NCI-H345 treated with DMSO at 0.1 percent for 48 hours (cell line): Measurements from ENCODE around the gene ADARB1.
A peak's percentile ranks its signal among the peaks of the same experiment; 100 is the strongest.
"Not testable (repeated sequence)": the region's sequence is repeated elsewhere in the genome, so short reads cannot be mapped to it uniquely, and the experiment has no call there.

Experiments
- DNase-seq: peaks from one replicate; lab custom pipeline; 2025; ENCODE audit not compliant: unreplicated experiment; lab: John Stamatoyannopoulos, UW

ADARB1 gene, protein sequence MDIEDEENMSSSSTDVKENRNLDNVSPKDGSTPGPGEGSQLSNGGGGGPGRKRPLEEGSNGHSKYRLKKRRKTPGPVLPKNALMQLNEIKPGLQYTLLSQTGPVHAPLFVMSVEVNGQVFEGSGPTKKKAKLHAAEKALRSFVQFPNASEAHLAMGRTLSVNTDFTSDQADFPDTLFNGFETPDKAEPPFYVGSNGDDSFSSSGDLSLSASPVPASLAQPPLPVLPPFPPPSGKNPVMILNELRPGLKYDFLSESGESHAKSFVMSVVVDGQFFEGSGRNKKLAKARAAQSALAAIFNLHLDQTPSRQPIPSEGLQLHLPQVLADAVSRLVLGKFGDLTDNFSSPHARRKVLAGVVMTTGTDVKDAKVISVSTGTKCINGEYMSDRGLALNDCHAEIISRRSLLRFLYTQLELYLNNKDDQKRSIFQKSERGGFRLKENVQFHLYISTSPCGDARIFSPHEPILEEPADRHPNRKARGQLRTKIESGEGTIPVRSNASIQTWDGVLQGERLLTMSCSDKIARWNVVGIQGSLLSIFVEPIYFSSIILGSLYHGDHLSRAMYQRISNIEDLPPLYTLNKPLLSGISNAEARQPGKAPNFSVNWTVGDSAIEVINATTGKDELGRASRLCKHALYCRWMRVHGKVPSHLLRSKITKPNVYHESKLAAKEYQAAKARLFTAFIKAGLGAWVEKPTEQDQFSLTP

DNA sequence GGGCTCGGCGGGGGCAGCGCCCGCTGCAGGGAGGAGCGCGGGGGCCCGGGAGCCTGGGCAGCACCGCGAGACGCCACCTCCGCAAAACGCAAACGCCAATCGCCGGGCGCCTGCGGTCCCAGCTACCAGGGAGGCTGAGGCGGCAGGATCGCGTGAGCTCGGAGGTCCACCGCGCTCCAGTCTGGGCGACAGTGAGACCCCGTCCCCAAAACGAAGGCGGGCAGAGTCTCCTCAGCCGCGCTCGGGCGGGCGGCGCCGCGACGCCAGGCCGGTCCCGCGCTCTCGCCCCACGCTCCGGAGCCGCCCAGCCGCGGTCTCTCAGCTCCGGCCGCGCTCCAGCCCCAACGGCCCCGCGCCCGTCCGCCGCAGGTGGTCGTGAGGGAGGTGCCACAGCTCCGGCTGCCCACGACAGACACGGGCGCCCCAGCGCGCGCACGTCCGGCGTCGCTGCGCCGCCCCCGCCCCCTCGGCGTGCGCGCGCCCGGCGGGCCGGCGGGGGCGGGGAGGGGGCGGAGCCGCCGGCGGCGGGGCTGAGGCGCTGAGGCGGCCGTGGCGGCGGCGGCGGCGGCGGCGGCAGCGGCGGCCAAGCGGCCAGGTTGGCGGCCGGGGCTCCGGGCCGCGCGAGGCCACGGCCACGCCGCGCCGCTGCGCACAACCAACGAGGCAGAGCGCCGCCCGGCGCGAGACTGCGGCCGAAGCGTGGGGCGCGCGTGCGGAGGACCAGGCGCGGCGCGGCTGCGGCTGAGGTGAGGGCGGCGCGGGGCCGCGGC is at the start of gene ADARB1:
ADARB1 (plus strand) TSS at position 533 of the 770 bp plus-strand sequence. CDS start 97,077 bp downstream, outside the sequence.
- DNase-seq: peak; percentile 61

GRCh38 chr21:45026066-45026745 is 48.2 kb upstream of the ADARB1 start:
- DNase-seq: no peak

DNA sequence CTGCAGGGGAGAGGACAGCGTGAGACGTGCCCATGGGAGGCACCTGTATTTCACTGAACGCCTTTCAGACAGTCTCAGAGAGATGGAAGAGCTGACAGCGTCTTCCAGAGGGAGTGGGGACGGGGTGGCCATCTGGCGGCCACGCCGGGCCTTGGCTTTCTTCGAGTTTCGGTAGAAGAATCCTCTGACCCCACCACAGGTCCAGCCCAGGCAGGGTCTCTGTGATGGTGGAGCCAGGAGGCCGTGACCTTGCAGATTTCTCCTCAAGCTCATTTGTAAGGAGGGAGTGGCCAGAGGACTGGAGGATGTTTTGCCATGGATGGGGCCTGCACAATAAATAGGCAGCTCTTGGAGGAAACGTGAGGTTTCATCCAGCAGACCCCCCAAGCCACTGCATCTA is 47.6 kb upstream of the ADARB1 start:
- no peak for DNase-seq

DNA sequence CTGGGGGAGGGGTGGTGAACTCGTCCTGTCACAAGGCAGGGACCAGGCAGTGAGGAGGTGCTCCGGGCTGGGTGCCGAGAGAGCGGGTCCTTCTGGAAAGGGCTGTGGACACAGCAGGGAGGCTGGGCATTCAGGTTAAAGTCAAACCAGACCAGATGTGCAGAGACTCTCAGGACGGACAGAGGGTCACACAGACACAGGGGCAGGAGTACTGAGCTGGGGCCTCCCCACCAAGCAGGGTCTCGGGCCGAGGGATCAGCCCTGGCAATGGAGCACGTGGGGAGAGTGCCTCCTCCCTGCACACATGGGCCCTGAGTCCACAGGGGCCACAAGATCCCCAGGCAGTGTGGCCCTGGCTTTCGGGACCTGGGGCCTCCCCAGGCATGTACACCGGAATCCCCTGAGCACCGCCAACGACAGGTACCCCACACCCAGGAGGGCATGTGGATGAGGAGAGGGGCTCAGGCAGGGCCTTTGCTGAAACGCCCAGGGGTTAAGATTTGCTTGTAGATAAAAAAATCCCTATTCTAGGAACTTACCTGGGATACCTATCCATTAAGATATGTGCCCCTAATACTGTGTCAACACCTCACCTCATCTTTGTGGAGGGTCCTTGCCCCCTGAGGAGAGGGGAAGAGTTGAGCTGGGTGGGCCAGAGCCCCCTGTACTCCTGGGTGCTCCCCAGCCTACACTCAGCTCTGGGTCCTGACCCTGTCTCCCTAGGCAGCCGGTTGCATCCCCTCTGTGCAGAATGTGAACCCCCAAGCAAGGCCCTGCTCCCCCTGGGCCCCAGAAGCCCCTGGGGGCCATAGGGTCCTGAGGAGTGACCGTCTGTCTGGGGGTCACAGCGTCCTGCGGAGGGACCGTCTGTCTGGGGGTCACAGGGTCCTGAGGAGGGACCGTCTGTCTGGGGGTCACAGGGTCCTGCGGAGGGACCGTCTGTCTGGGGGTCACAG is 46.9 kb upstream of the ADARB1 start:
- DNase-seq: no peak

DNA sequence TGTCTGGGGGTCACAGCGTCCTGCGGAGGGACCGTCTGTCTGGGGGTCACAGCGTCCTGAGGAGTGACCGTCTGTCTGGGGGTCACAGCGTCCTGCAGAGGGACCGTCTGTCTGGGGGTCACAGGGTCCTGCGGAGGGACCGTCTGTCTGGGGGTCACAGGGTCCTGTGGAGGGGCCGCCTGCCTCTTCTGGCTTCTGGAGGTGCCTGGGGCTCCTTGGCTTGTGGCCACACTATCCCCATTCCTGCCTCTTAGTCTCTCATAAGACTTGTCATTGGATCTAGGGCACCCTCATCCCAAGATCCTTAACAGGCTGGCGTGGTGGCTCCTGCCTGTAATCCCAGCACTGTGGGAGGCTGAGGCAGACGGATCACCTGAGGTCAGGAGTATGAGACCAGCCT is 45.7 kb upstream of the ADARB1 start:
- DNase-seq: not testable (repeated sequence)

DNA sequence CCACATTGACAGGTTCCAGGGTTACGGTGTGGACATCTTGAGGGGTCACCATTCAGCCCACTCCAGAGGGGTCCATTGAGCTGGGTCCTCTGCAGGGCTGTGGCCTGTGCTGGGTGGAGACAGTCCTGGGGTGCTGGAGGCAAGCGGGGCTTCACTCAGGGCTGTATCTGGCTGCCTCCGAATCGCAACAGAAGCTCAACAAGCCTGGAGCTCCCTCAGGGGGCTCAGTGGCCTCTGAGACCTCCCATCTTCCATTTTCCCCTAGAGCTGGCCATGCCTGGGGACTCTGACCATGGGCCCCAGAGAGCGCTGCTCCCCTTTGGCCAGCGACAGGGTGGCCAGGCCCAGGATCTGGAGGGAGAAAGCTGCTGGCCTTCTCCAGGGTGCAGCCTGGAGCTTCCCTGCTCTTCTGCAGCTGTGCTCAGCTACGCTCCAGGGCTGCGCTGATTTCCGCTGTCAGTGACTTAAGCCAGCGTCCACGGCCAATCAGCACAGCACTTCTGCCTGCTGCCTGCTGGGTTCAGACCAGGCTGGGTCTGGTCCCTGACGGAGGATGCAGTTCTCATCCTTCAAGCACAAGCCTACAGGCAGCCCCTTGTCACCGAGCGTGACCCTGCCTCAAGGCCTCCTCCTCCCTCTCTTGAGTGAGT is 45.0 kb upstream of the ADARB1 start:
- peak; percentile 40 for DNase-seq

- no peak for DNase-seq
Measured at GRCh38 chr21:45029948-45030681, 44.3 kb upstream of the ADARB1 start.

- DNase-seq: no peak
Measured at GRCh38 chr21:45030682-45031570, 43.5 kb upstream of the ADARB1 start.

GRCh38 chr21:45031571-45032191 is 42.7 kb upstream of the ADARB1 start:
- no peak for DNase-seq

GRCh38 chr21:45032332-45032731 is 42.0 kb upstream of the ADARB1 start:
- no peak for DNase-seq

DNA sequence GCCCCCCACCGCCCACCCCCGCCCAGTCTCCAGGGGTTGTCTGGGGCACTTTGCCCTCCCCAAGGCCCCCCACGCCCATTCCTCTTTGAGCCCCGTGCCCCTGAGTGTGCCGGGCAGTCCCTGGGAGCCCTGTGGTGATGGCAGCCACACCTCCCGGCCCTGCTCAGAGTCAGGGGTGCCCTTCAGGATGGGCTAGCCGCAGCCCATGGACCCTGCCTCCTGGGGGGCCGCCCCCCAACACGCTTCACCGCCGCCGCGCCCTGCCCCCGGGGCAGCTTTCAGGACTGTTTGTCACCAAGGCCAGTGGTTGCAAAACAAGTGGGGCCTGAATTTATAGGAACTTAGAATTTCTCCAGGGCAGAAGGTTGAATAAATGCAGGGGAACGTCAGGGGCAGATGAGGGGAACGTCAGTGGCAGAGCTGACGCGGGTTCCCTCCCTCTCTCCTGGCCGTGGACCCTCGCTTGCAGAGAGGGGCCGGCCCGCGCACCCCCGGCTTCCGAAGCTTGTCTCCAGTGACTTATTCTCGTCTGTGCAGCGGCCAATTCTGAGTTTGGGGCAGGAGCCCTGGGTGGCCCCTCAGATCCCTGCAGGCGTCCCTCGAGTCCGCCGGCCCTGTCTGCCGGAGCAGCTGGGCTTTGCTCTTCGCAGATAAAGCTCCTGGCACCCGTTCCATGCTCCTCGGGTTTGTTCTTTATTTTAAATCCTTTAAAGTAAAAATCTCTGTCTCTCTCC is 41.2 kb upstream of the ADARB1 start:
- no peak for DNase-seq

- DNase-seq: no peak
Measured at GRCh38 chr21:45033791-45034555, 40.4 kb upstream of the ADARB1 start.

DNA sequence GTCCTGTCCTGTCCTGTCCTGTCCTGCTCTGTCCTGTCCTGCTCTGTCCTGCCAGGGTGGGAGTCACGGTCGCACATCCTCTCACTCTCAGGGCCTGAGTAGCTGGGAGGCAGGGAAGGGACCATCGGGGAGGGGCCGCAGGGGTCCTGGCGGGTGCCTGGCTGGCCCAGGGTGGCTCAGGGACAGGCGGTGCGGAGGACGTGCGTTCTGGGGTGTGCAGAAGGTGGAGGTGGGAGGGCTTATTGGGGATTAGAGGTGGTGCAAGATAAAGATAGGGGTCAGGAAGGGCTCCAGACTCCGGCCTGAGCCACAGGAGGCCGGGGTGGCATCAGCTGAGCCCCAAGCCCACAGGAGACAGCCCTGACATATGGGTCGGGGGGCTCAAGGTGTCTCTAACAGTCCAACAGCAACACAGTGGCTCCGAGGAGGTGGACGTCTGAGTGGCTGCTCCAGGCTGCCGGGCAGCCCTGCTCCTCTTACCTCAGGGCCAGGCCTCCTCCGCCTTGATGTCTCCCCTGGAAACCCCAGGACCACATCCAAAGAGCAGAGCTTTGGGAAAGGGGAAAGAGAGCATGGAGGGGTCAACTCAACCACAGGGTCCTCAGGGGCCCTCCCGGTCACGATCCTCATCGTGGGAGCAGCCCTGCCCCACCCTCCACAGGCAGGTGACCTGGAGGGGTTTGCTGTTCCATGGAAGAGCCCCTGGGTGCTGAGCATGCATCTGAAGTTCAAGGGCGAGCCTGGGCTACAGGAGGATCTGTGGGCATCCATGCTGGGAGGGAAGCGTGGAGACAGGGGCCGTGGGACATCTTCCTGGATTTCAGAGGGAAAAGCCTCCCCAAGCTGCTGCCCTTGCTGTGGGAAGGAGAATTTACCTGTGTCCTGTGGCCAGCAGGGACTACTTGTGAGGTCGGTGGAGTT is 39.6 kb upstream of the ADARB1 start:
- no peak for DNase-seq

DNA sequence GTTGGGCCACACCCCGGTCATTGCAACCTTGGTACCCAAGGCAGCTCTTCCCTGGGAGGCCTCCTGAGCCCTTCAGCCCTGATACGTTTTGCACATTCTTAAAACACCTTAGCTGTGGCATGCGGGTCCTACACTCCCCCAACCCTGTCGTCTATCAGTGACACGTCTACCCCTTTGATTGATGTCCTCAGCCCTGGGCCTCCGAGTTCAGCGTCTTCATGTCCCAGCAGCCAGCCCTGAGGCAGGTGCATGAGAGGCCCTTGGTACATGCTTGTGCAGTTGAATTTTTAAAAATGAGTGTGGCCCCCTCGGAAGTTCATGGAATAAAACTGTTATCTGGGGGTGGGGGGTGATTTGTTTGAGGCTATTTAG is 38.9 kb upstream of the ADARB1 start:
- no peak for DNase-seq

- no peak for DNase-seq
Measured at GRCh38 chr21:45036630-45037029, 37.8 kb upstream of the ADARB1 start.
